ENCODE measurements around the gene CLIP2.
"Not testable (repeated sequence)": the region's sequence is repeated elsewhere in the genome, so short reads cannot be mapped to it uniquely, and the experiment has no call there.

The CLIP2 gene

GRCh38 chr7:74439541-74439940, 150.3 kb downstream of the CLIP2 start:
- no peak for DNase-seq (ENCODE audit: low read depth)

GRCh38 chr7:74440143-74440542, 150.9 kb downstream of the CLIP2 start:
- DNase-seq (ENCODE audit: low read depth): not testable (repeated sequence)

GRCh38 chr7:74441801-74442200, 152.6 kb downstream of the CLIP2 start:
- DNase-seq (ENCODE audit: low read depth): no peak

- DNase-seq (ENCODE audit: low read depth): no peak
These were observed 154.5 kb downstream of the CLIP2 start for GRCh38 chr7:74443543-74444247.

GRCh38 chr7:74449144-74449543, 159.9 kb downstream of the CLIP2 start:
- DNase-seq (ENCODE audit: low read depth): no peak

- peak; percentile 19 for DNase-seq (ENCODE audit: low read depth)
These were observed 160.7 kb downstream of the CLIP2 start for GRCh38 chr7:74449809-74450397.

- DNase-seq (ENCODE audit: low read depth): no peak
These were observed 163.6 kb downstream of the CLIP2 start for GRCh38 chr7:74452748-74453321.

- peak; percentile 4 for DNase-seq (ENCODE audit: low read depth)
These were observed 164.3 kb downstream of the CLIP2 start, which contains the start of gene GTF2IRD1 for GRCh38 chr7:74453322-74454011. Gene GTF2IRD1 (plus strand): TSS chr7:74453906. CDS start chr7:74508081, 54,175 bp downstream.

- peak; percentile 6 for DNase-seq (ENCODE audit: low read depth)
These were observed 165.1 kb downstream of the CLIP2 start for GRCh38 chr7:74454021-74454924.

- no peak for DNase-seq (ENCODE audit: low read depth)
These were observed 165.7 kb downstream of the CLIP2 start for GRCh38 chr7:74454925-74455288.

- DNase-seq (ENCODE audit: low read depth): no peak
These were observed 166.1 kb downstream of the CLIP2 start for GRCh38 chr7:74455291-74455804.
